Purkinje cell (primary cell): ENCODE data around the gene GAGE2A. TPM values are rescaled to one million over a fixed set of nuclear protein-coding genes. Genes with fewer than 3 reads are reported as not detected.

Experiments
- polyA plus RNA-seq: library from polyadenylated mRNA; unstranded; fragments of >200 nt; fragmentation: Nextera tagmentation; gene quantifications from 2 replicates; pipeline ENCODE4 v1.2.1, GENCODE V29; 2014

GAGE2A gene
- not detected in 2 replicates for polyA plus RNA-seq

GRCh38 chrX:49589196-49589595 lies at the start of gene GAGE2A:
Gene GAGE2A (plus strand): TSS chrX:49589496. CDS start chrX:49590651, 1,155 bp downstream.

GRCh38 chrX:49541433-49541832 lies 47.9 kb upstream of the GAGE2A start, which contains the start of gene GAGE12D:
Gene GAGE12D (plus strand): TSS chrX:49541733. CDS start chrX:49542888, 1,155 bp downstream.

GRCh38 chrX:49550989-49551388 lies 38.3 kb upstream of the GAGE2A start, which contains the start of gene GAGE12E:
Gene GAGE12E (plus strand): TSS chrX:49551289. CDS start chrX:49552444, 1,155 bp downstream.

GRCh38 chrX:49560542-49560941 lies 28.8 kb upstream of the GAGE2A start, which contains the start of gene GAGE12F:
Gene GAGE12F (plus strand): TSS chrX:49560842. CDS start chrX:49561997, 1,155 bp downstream.

GRCh38 chrX:49570100-49570499 lies 19.2 kb upstream of the GAGE2A start, which contains the start of gene GAGE12G:
Gene GAGE12G (plus strand): TSS chrX:49570400. CDS start chrX:49571555, 1,155 bp downstream.

GRCh38 chrX:49579649-49580048 lies 9.6 kb upstream of the GAGE2A start, which contains the start of gene GAGE12H:
Gene GAGE12H (plus strand): TSS chrX:49579949. CDS start chrX:49581104, 1,155 bp downstream.

GRCh38 chrX:49598720-49599119 lies 9.4 kb downstream of the GAGE2A start, which contains the start of gene GAGE1:
Gene GAGE1 (plus strand): TSS chrX:49599020. CDS start chrX:49600175, 1,155 bp downstream.

Other genes starting within 250 kb of the GAGE2A start
- gene GAGE12C, start 57.3 kb upstream of the GAGE2A start, polyA plus RNA-seq, result not detected in 2 replicates
- not detected in 2 replicates for gene GAGE12D, start 47.8 kb upstream of the GAGE2A start, polyA plus RNA-seq
- gene GAGE12E, start 38.2 kb upstream of the GAGE2A start, polyA plus RNA-seq, result not detected in 2 replicates
- not detected in 2 replicates for gene GAGE12F, start 28.7 kb upstream of the GAGE2A start, polyA plus RNA-seq
- not detected in 2 replicates for gene GAGE12G, start 19.1 kb upstream of the GAGE2A start, polyA plus RNA-seq
- not detected in 2 replicates for gene GAGE12H, start 9.5 kb upstream of the GAGE2A start, polyA plus RNA-seq
- not detected in 2 replicates for gene GAGE1, start 9.5 kb downstream of the GAGE2A start, polyA plus RNA-seq
- not detected in 2 replicates for gene PAGE1, start 106.5 kb downstream of the GAGE2A start, polyA plus RNA-seq
- not detected in 2 replicates for gene PAGE4, start 239.8 kb downstream of the GAGE2A start, polyA plus RNA-seq